Left lobe of liver (tissue), 2 donors: Measurements from ENCODE around the gene PTMS. TPM values are rescaled to one million over a fixed set of nuclear protein-coding genes. Genes with fewer than 3 reads are reported as not detected.

Source experiments
- ATAC-seq: fragments of 200-7000 bp; cut with Tn5 transposase; one replicate; pipeline ENCODE4 v1.9.1; 2020; ENCODE audit warnings: mild to moderate bottlenecking, moderate library complexity
- DNase-seq: peaks from one replicate; pipeline ENCODE4 v3.0.0-alpha.2; 2020; ENCODE audit warnings: low spot score
- total RNA-seq: library from RNA; stranded (reverse); gene quantifications from one replicate; pipeline ENCODE4 v1.2.1, GENCODE V29; 2021
- donor health status: DM: no; HTN: no; CAD: no; lungs with moderate emphysema.
- donor health status: DM: no; HTN: yes; CAD: no.

The PTMS gene
- total RNA-seq, 1 donor from 2014 or later: 406 TPM

DNA sequence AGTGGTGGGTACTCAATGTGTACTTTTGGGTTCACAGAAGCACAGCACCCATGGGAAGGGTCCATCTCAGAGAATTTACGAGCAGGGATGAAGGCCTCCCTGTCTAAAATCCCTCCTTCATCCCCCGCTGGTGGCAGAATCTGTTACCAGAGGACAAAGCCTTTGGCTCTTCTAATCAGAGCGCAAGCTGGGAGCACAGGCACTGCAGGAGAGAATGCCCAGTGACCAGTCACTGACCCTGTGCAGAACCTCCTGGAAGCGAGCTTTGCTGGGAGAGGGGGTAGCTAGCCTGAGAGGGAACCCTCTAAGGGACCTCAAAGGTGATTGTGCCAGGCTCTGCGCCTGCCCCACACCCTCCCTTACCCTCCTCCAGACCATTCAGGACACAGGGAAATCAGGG is 54.0 kb downstream of the PTMS start:
- ATAC-seq (peak; percentile 26), DNase-seq (no peak)

Other genes starting within 250 kb of the PTMS start
- gene GAPDH, start 231.8 kb upstream of the PTMS start, total RNA-seq: 1,145 TPM
- gene IFFO1, start 210.3 kb upstream of the PTMS start, total RNA-seq: 8.8 TPM
- gene NOP2, start 198.1 kb upstream of the PTMS start, total RNA-seq: 14.9 TPM
- gene CHD4, start 159.0 kb upstream of the PTMS start, total RNA-seq: 87.3 TPM
- 0.88 TPM for gene LPAR5, start 130.4 kb upstream of the PTMS start, total RNA-seq
- gene ACRBP, start 118.9 kb upstream of the PTMS start, total RNA-seq: 3.2 TPM
- gene ING4, start 103.2 kb upstream of the PTMS start, total RNA-seq: 14.4 TPM
- 20.3 TPM for gene ZNF384, start 77.0 kb upstream of the PTMS start, total RNA-seq
- not detected for gene PIANP, start 65.5 kb upstream of the PTMS start, total RNA-seq
- 31.1 TPM for gene COPS7A, start 42.3 kb upstream of the PTMS start, total RNA-seq
- gene MLF2, start 13.2 kb upstream of the PTMS start, total RNA-seq: 133 TPM
- 2.8 TPM for gene LAG3, start 6.2 kb downstream of the PTMS start, total RNA-seq
- gene CD4, start 23.2 kb downstream of the PTMS start, total RNA-seq: 22.7 TPM
- gene GPR162, start 55.5 kb downstream of the PTMS start, total RNA-seq: 1.3 TPM
- gene P3H3, start 62.0 kb downstream of the PTMS start, total RNA-seq: 1.4 TPM
- gene GNB3, start 74.6 kb downstream of the PTMS start, total RNA-seq: 0.08 TPM
- gene CDCA3, start 84.9 kb downstream of the PTMS start, total RNA-seq: 0.58 TPM
- gene USP5, start 85.8 kb downstream of the PTMS start, total RNA-seq: 48.0 TPM
- 300 TPM for gene TPI1, start 101.2 kb downstream of the PTMS start, total RNA-seq
- 4.7 TPM for gene SPSB2, start 106.9 kb downstream of the PTMS start, total RNA-seq
- gene LRRC23, start 138.5 kb downstream of the PTMS start, total RNA-seq: 1.9 TPM
- 3.6 TPM for gene ENO2, start 148.2 kb downstream of the PTMS start, total RNA-seq
- gene ATN1, start 161.6 kb downstream of the PTMS start, total RNA-seq: 22.0 TPM
- not detected for gene RNU7-1, start 177.5 kb downstream of the PTMS start, total RNA-seq
- gene C12orf57, start 177.7 kb downstream of the PTMS start, total RNA-seq: 86.3 TPM
- 17.8 TPM for gene PTPN6, start 185.0 kb downstream of the PTMS start, total RNA-seq
- gene PHB2, start 204.3 kb downstream of the PTMS start, total RNA-seq: 129 TPM
- 16.1 TPM for gene EMG1, start 204.6 kb downstream of the PTMS start, total RNA-seq